ENCODE measurements around the gene ALK.

ALK gene

DNA sequence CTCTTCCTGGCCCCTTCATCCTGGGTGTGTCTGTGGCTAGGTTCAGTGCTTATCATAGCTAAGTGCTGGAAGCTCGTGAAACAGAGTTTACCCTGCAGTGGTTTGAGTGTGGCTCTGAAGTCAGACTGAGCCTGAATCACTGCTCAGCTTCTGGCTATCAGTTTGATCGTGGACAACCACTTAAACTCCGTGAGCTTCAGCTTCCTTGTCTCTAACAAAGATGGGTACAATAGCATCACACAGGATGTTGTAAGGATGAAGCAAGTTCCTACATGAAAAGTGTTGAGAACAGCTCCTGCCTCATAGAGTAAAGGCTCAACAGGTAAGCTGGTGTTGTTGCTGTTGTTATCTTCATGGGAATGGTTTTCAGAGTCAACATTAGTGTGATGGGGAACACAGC is 595.8 kb downstream of the ALK start:
- TF ChIP-seq ZSCAN23 (tag by site-specific recombination; IDR thresholded peaks at IDR 0.05) (no peak), SCRT2 (tag by site-specific recombination; IDR thresholded peaks at IDR 0.05) (peak; percentile 87), ZNF629 (tag by site-specific recombination; IDR thresholded peaks at IDR 0.05) (no peak)
- CTCF ChIA-PET: interaction anchor here (0.6 to 1.8 kb wide), 2 partner anchors 9 to 17 kb away, joined by 3 to 12 read pairs; no protein-coding TSS in a partner anchor
- H3K4me3 ChIP-seq (ENCODE audit: low read depth, low read length): no peak overlapping the region
- POLR2A ChIA-PET: no interaction called here
- H3K9me3 ChIP-seq (ENCODE audit: control insufficient read depth, insufficient read depth, low read depth, low read length): no peaks in the 10 kb centered on the region
- H3K4me1 ChIP-seq (ENCODE audit: control insufficient read depth, insufficient read depth, low read length): no peaks in the 10 kb centered on the region
- H3K27ac ChIP-seq (ENCODE audit: extremely low read depth, low read depth, low read length): no peak overlapping the region
- H3K36me3 ChIP-seq (ENCODE audit: control insufficient read depth in 2 of 2, insufficient read depth in 1 of 2, low read length in 2 of 2): no peaks in the 10 kb centered on the region

DNA sequence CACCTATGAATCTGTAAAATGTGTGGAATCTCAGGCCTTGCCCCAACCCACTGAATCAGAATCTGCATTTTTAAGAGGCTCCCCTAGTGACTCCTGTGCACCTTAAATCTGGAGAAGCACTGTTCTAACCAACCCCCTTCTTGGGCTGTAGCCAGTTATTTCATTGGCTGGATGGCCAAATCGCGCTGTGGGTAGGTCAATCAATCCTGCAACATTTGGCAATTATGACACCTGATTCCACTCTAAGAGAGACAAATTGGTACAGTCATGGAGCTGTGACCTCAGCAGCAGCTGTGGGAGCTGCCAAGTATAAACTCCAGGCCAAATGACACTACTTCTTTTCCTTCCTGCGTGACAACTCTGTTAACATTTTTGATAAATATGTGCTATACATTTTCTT is 597.4 kb downstream of the ALK start:
- no peaks in the 10 kb centered on the region for H3K36me3 ChIP-seq (ENCODE audit: control insufficient read depth in 2 of 2, insufficient read depth in 1 of 2, low read length in 2 of 2)
- CTCF ChIA-PET: no interaction called here
- no peaks in the 10 kb centered on the region for H3K9me3 ChIP-seq (ENCODE audit: control insufficient read depth, insufficient read depth, low read depth, low read length)
- H3K27ac ChIP-seq (ENCODE audit: extremely low read depth, low read depth, low read length): no peak overlapping the region
- H3K4me1 ChIP-seq (ENCODE audit: control insufficient read depth, insufficient read depth, low read length): no peaks in the 10 kb centered on the region
- POLR2A ChIA-PET: no interaction called here
- H3K4me3 ChIP-seq (ENCODE audit: low read depth, low read length): no peak overlapping the region
- no peak for TF ChIP-seq ZNF114 (tag by site-specific recombination; IDR thresholded peaks at IDR 0.05)

- TF ChIP-seq INSM2 (tag by site-specific recombination; IDR thresholded peaks at IDR 0.05): no peak
- TF ChIP-seq ZNF529 (tag by site-specific recombination; IDR thresholded peaks at IDR 0.05; ENCODE audit: insufficient replicate concordance): no peak
- no peak for TF ChIP-seq ZNF654 (tag by site-specific recombination; IDR thresholded peaks at IDR 0.05; ENCODE audit: low read depth)
- TF ChIP-seq ZBTB48 (tag by site-specific recombination; IDR thresholded peaks at IDR 0.05): no peak
- no peak for TF ChIP-seq RBAK (tag by site-specific recombination; IDR thresholded peaks at IDR 0.05)
- no peak for TF ChIP-seq ZNF266 (tag by site-specific recombination; IDR thresholded peaks at IDR 0.05; ENCODE audit: low read depth)
- TF ChIP-seq ZFP37 (tag by site-specific recombination; IDR thresholded peaks at IDR 0.05): no peak
- TF ChIP-seq, protein P1, sequence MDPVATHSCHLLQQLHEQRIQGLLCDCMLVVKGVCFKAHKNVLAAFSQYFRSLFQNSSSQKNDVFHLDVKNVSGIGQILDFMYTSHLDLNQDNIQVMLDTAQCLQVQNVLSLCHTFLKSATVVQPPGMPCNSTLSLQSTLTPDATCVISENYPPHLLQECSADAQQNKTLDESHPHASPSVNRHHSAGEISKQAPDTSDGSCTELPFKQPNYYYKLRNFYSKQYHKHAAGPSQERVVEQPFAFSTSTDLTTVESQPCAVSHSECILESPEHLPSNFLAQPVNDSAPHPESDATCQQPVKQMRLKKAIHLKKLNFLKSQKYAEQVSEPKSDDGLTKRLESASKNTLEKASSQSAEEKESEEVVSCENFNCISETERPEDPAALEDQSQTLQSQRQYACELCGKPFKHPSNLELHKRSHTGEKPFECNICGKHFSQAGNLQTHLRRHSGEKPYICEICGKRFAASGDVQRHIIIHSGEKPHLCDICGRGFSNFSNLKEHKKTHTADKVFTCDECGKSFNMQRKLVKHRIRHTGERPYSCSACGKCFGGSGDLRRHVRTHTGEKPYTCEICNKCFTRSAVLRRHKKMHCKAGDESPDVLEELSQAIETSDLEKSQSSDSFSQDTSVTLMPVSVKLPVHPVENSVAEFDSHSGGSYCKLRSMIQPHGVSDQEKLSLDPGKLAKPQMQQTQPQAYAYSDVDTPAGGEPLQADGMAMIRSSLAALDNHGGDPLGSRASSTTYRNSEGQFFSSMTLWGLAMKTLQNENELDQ (tag by site-specific recombination; IDR thresholded peaks at IDR 0.05; ENCODE audit: low read depth): no peak
- no peak for TF ChIP-seq SP2 (tag by site-specific recombination; IDR thresholded peaks at IDR 0.05)
- no peak for TF ChIP-seq ZNF561 (tag by site-specific recombination; IDR thresholded peaks at IDR 0.05; ENCODE audit: borderline replicate concordance)
- TF ChIP-seq, protein P2, sequence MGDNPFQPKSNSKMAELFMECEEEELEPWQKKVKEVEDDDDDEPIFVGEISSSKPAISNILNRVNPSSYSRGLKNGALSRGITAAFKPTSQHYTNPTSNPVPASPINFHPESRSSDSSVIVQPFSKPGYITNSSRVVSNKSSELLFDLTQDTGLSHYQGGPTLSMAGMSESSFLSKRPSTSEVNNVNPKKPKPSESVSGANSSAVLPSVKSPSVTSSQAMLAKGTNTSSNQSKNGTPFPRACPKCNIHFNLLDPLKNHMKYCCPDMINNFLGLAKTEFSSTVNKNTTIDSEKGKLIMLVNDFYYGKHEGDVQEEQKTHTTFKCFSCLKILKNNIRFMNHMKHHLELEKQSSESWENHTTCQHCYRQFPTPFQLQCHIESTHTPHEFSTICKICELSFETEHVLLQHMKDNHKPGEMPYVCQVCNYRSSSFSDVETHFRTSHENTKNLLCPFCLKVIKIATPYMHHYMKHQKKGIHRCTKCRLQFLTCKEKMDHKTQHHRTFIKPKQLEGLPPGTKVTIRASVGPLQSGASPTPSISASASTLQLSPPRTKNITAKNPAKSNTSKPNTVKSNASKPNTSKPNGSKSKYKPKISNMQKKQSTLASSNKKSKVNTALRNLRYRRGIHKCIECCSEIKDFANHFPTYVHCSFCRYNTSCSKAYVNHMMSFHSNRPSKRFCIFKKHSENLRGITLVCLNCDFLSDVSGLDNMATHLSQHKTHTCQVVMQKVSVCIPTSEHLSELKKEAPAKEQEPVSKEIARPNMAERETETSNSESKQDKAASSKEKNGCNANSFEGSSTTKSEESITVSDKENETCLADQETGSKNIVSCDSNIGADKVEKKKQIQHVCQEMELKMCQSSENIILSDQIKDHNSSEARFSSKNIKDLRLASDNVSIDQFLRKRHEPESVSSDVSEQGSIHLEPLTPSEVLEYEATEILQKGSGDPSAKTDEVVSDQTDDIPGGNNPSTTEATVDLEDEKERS (tag by site-specific recombination; IDR thresholded peaks at IDR 0.05): no peak
- TF ChIP-seq, protein P3, sequence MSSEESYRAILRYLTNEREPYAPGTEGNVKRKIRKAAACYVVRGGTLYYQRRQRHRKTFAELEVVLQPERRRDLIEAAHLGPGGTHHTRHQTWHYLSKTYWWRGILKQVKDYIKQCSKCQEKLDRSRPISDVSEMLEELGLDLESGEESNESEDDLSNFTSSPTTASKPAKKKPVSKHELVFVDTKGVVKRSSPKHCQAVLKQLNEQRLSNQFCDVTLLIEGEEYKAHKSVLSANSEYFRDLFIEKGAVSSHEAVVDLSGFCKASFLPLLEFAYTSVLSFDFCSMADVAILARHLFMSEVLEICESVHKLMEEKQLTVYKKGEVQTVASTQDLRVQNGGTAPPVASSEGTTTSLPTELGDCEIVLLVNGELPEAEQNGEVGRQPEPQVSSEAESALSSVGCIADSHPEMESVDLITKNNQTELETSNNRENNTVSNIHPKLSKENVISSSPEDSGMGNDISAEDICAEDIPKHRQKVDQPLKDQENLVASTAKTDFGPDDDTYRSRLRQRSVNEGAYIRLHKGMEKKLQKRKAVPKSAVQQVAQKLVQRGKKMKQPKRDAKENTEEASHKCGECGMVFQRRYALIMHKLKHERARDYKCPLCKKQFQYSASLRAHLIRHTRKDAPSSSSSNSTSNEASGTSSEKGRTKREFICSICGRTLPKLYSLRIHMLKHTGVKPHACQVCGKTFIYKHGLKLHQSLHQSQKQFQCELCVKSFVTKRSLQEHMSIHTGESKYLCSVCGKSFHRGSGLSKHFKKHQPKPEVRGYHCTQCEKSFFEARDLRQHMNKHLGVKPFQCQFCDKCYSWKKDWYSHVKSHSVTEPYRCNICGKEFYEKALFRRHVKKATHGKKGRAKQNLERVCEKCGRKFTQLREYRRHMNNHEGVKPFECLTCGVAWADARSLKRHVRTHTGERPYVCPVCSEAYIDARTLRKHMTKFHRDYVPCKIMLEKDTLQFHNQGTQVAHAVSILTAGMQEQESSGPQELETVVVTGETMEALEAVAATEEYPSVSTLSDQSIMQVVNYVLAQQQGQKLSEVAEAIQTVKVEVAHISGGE (tag by site-specific recombination; conservative IDR thresholded peaks at IDR 0.05; ENCODE audit: low read depth): no peak
- Histone ChIP-seq H3K36me3 (ENCODE audit: control insufficient read depth in 2 of 2, insufficient read depth in 1 of 2, low read length in 2 of 2) (no peaks in the 10 kb centered on the region), H3K9me3 (ENCODE audit: control insufficient read depth, insufficient read depth, low read depth, low read length) (no peaks in the 10 kb centered on the region), H3K4me3 (ENCODE audit: low read depth, low read length) (no peak overlapping the region), H3K4me1 (ENCODE audit: control insufficient read depth, insufficient read depth, low read length) (no peaks in the 10 kb centered on the region), H3K27ac (ENCODE audit: extremely low read depth, low read depth, low read length) (no peak overlapping the region)
- ChIA-PET CTCF (interaction anchor here (0.7 kb wide), 1 partner anchor 12 kb away, joined by 3 read pairs; no protein-coding TSS in a partner anchor), POLR2A (no interaction called here)
These were observed 598.1 kb downstream of the ALK start for GRCh38 chr2:29323301-29323700.

Measured in HEK293 (cell line).